ENCODE measurements around the gene RHEB. TPM values are rescaled to one million over a fixed set of nuclear protein-coding genes. Genes with fewer than 3 reads are reported as not detected.

The RHEB gene
- total and polyA plus RNA-seq, 2 of the 13 experiments (the other 11 are each of a cell fraction or from before 2014, with no cell fraction given): 55.0 to 77.6 TPM

- POLR2A ChIA-PET: interaction anchor here (1.1 kb wide), 1 partner anchor 18 kb away, joined by 5 read pairs; the partner anchor contains the start of gene RHEB
- Histone ChIP-seq H3K27me3 (ENCODE audit: control insufficient read depth in 1 of 2, insufficient read depth in 2 of 2, low read length in 2 of 2) (peaks cover 2 to 25% of the 10 kb centered on the region in 2 experiments; a peak in 4 of 5 replicates), H3K4me3 (replicated peaks in 1 of 3; ENCODE audit: insufficient read depth in 1 of 3, low read depth in 2 of 3, low read length in 3 of 3) (no peak overlapping the region), H3K9me3 (ENCODE audit: low read length) (no peaks in the 10 kb centered on the region), H3K27ac (ENCODE audit: extremely low read length, insufficient read depth, low read length) (no peak overlapping the region), H4K20me1 (ENCODE audit: insufficient read depth, low read length) (no peaks in the 10 kb centered on the region), H3K4me1 (ENCODE audit: insufficient read depth, low read length) (no peaks in the 10 kb centered on the region), H3K79me2 (ENCODE audit: insufficient read depth, low read length) (no peaks in the 10 kb centered on the region), H2AFZ (ENCODE audit: low read length) (no peak overlapping the region), H3K36me3 (replicated peaks in 1 of 2; ENCODE audit: control insufficient read depth in 1 of 2, insufficient read depth in 2 of 2, low read length in 2 of 2) (no peaks in the 10 kb centered on the region), H3K9ac (ENCODE audit: insufficient read depth, low read depth, low read length) (no peak overlapping the region), H3K4me2 (ENCODE audit: low read depth, low read length) (no peak overlapping the region)
- WGBS (ENCODE audit: low lambda C conversion rate): 1% methylated on average over 8 of the region's 8 CpGs
- TF ChIP-seq NR1H2 (CRISPR knock-in tag; IDR thresholded peaks at IDR 0.05; ENCODE audit: borderline replicate concordance, low read depth) (no peak), SMC3 (IDR thresholded peaks at IDR 0.05; ENCODE audit: low read length) (no peak), KAT8 (CRISPR knock-in tag; IDR thresholded peaks at IDR 0.05) (no peak), ATF2 (CRISPR knock-in tag; IDR thresholded peaks at IDR 0.05) (no peak), JUNB (CRISPR knock-in tag; IDR thresholded peaks at IDR 0.05; ENCODE audit: borderline replicate concordance) (no peak), ZNF607 (CRISPR knock-in tag; IDR thresholded peaks at IDR 0.05; ENCODE audit: borderline replicate concordance) (no peak), ZIK1 (CRISPR knock-in tag; IDR thresholded peaks at IDR 0.05; ENCODE audit: borderline replicate concordance, low read depth) (no peak), ZKSCAN1 (IDR thresholded peaks at IDR 0.05; ENCODE audit: low read length) (no peak), TBL1XR1 (IDR thresholded peaks at IDR 0.05; ENCODE audit: borderline replicate concordance, low read length, partially characterized antibody) (no peak), ZSCAN9 (CRISPR knock-in tag; IDR thresholded peaks at IDR 0.05; ENCODE audit: borderline replicate concordance) (no peak), CREB1 (IDR thresholded peaks at IDR 0.05) (no peak), CREB1 (CRISPR knock-in tag; IDR thresholded peaks at IDR 0.05) (no peak)
- TF ChIP-seq, protein P1, sequence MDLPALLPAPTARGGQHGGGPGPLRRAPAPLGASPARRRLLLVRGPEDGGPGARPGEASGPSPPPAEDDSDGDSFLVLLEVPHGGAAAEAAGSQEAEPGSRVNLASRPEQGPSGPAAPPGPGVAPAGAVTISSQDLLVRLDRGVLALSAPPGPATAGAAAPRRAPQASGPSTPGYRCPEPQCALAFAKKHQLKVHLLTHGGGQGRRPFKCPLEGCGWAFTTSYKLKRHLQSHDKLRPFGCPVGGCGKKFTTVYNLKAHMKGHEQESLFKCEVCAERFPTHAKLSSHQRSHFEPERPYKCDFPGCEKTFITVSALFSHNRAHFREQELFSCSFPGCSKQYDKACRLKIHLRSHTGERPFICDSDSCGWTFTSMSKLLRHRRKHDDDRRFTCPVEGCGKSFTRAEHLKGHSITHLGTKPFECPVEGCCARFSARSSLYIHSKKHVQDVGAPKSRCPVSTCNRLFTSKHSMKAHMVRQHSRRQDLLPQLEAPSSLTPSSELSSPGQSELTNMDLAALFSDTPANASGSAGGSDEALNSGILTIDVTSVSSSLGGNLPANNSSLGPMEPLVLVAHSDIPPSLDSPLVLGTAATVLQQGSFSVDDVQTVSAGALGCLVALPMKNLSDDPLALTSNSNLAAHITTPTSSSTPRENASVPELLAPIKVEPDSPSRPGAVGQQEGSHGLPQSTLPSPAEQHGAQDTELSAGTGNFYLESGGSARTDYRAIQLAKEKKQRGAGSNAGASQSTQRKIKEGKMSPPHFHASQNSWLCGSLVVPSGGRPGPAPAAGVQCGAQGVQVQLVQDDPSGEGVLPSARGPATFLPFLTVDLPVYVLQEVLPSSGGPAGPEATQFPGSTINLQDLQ (CRISPR knock-in tag; IDR thresholded peaks at IDR 0.05): no peak
- TF ChIP-seq, protein P2, sequence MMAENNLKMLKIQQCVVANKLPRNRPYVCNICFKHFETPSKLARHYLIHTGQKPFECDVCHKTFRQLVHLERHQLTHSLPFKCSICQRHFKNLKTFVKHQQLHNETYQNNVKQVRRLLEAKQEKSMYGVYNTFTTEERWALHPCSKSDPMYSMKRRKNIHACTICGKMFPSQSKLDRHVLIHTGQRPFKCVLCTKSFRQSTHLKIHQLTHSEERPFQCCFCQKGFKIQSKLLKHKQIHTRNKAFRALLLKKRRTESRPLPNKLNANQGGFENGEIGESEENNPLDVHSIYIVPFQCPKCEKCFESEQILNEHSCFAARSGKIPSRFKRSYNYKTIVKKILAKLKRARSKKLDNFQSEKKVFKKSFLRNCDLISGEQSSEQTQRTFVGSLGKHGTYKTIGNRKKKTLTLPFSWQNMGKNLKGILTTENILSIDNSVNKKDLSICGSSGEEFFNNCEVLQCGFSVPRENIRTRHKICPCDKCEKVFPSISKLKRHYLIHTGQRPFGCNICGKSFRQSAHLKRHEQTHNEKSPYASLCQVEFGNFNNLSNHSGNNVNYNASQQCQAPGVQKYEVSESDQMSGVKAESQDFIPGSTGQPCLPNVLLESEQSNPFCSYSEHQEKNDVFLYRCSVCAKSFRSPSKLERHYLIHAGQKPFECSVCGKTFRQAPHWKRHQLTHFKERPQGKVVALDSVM (CRISPR knock-in tag; IDR thresholded peaks at IDR 0.05): no peak
- TF ChIP-seq, protein P3, sequence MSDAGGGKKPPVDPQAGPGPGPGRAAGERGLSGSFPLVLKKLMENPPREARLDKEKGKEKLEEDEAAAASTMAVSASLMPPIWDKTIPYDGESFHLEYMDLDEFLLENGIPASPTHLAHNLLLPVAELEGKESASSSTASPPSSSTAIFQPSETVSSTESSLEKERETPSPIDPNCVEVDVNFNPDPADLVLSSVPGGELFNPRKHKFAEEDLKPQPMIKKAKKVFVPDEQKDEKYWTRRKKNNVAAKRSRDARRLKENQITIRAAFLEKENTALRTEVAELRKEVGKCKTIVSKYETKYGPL (CRISPR knock-in tag; IDR thresholded peaks at IDR 0.05): no peak
- FAIRE-seq: no peak
- CTCF ChIA-PET (ENCODE audit: low intra/inter-chr PET ratio, low total read pairs): no interaction called here
- no peak for ATAC-seq
- BruUV-seq (replicated peaks): no TSS peak
- DNase-seq (ENCODE audit: low spot score): no peak
- intact Hi-C loops (cut with micrococcal nuclease; ENCODE audit: unreplicated experiment): no loop called here
- in situ Hi-C loops (cut with HindIII; ENCODE audit: extremely low pct_ligation_motif_present, low pct_unique_long_range_greater_than_20kb): no loop called here
Observed at GRCh38 chr7:151537818-151538561, 18.3 kb upstream of the RHEB start.

Measured in HepG2 (cell line).